Natural killer cell treated with Interleukin-12 subunit alpha and Interleukin-12 subunit beta and Interleukin-15 and Interleukin-18, amount 100 ng/mL, for 72 hours (primary cell): ENCODE measurements around the gene OPRL1. TPM values are rescaled to one million over a fixed set of nuclear protein-coding genes. Genes with fewer than 3 reads are reported as not detected.
A peak's percentile ranks its signal among the peaks of the same experiment; 100 is the strongest.
"Not testable (repeated sequence)": the region's sequence is repeated elsewhere in the genome, so short reads cannot be mapped to it uniquely, and the experiment has no call there.

Source experiments
- ATAC-seq, 2 donors: fragments of 150-1000 bp; cut with Tn5 transposase in 1 of 2; sonication (Bioruptor Pico), chemical (Tn5 transposase) in 1 of 2; 2 replicates each; pipeline ENCODE4 v1.10.0; 2021
- DNase-seq: peaks from one replicate; pipeline ENCODE4 v3.0.0; 2022; ENCODE audit warnings: low spot score
- H3K27ac Mint-ChIP-seq, 2 donors: 1 replicate in 1 of 2; 2 replicates in 1 of 2; pipeline ENCODE4 v1.8.0; 2022; ENCODE audit warnings: mixed read lengths in 2 of 2, mild to moderate bottlenecking in 1 of 2, moderate library complexity in 1 of 2
- H3K27me3 Mint-ChIP-seq, 2 donors: 1 replicate in 1 of 2; 2 replicates in 1 of 2; pipeline ENCODE4 v1.8.0; 2022; ENCODE audit warnings: mixed read lengths in 2 of 2
- H3K36me3 Mint-ChIP-seq: one replicate; pipeline ENCODE4 v1.8.0; 2022; ENCODE audit warnings: mixed read lengths
- H3K4me1 Mint-ChIP-seq, 2 donors: 1 replicate in 1 of 2; 2 replicates in 1 of 2; pipeline ENCODE4 v1.8.0; 2022; ENCODE audit warnings: low read depth in 2 of 2, mixed read lengths in 2 of 2, mild to moderate bottlenecking in 1 of 2
- H3K4me3 Mint-ChIP-seq: one replicate; pipeline ENCODE4 v1.8.0; 2022; ENCODE audit warnings: mixed read lengths
- H3K9me3 Mint-ChIP-seq: 2 replicates; pipeline ENCODE4 v1.8.0; 2022; ENCODE audit warnings: mixed read lengths
- total RNA-seq, 2 donors: library from RNA; stranded (reverse); gene quantifications; one replicate each; pipeline ENCODE4 v1.2.3, GENCODE V29; 2022

The OPRL1 gene
- total RNA-seq, 2 donors from 2014 or later = 0.12 to 0.20 TPM

DNA sequence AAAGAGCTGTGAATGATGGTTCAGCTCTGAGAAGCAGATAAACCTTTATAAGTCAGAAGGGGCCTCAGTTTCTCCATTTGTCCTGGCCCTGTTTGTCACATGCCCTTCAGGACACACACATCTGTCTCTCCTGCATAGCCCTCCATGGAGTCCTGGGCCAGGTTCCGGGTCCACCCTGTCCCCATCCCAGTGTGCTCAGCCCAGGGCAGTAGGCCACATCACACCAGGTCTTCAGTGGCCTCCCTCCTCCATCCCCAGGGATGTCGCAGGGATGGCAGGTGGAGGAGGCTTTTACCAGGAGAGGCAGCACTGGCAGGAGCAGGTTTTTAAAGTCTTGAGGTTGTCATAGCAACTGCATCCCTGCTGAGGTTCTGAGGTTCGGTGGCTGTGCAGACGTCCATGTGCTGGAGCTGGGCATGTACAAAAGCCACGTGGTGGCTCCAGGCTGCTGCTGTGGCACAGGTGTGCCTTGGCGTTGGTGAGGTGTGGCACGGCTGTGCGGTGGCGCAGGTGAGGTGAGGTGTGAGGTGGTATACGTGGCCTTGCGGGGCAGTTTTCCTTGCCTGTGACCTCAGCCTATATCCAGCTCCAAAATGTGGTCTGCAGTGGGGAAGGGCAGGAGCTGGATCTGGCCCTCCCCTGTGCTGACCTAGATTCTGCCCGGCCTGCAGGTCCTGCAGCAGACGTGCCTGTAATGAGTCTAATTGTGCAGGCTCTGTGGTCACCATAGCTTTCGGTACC is 35.5 kb downstream of the OPRL1 start:
- Mint-ChIP-seq H3K9me3 (no peaks in the 10 kb centered on the region), H3K36me3 (no peaks in the 10 kb centered on the region), H3K27me3 (no peaks in the 10 kb centered on the region), H3K4me1 (peaks cover 4 to 5% of the 10 kb centered on the region in 2 donors), H3K4me3 (no peak overlapping the region), H3K27ac (no peak overlapping the region)
- DNase-seq (peak; percentile 42), ATAC-seq (no peak)

DNA sequence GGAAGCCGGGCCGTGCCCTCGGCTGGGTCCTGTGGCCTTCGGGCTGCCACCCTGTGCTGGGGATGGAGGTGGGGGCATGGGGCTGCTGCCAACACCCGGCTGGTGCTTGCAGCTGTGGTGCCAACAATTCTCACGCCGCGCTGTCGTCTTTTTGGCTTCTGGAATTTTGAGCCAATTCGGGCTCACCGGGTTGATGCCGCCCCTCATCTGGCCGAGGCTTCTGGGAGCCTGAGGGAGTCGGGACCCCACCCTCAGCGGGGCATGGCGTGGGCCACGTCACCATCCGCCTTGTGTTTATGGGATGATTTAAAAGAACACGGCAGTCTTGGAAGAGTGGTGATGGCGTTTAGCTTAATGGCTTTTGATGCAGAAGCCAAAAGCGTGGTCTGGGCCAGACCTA is 36.1 kb downstream of the OPRL1 start:
- DNase-seq (no peak), ATAC-seq (no peak)
- H3K9me3 Mint-ChIP-seq = no peaks in the 10 kb centered on the region
- H3K27me3 Mint-ChIP-seq = no peaks in the 10 kb centered on the region
- H3K4me3 Mint-ChIP-seq = no peak overlapping the region
- no peaks in the 10 kb centered on the region for H3K36me3 Mint-ChIP-seq
- H3K27ac Mint-ChIP-seq = no peak overlapping the region
- H3K4me1 Mint-ChIP-seq = peaks cover 4 to 7% of the 10 kb centered on the region in 2 donors

DNA sequence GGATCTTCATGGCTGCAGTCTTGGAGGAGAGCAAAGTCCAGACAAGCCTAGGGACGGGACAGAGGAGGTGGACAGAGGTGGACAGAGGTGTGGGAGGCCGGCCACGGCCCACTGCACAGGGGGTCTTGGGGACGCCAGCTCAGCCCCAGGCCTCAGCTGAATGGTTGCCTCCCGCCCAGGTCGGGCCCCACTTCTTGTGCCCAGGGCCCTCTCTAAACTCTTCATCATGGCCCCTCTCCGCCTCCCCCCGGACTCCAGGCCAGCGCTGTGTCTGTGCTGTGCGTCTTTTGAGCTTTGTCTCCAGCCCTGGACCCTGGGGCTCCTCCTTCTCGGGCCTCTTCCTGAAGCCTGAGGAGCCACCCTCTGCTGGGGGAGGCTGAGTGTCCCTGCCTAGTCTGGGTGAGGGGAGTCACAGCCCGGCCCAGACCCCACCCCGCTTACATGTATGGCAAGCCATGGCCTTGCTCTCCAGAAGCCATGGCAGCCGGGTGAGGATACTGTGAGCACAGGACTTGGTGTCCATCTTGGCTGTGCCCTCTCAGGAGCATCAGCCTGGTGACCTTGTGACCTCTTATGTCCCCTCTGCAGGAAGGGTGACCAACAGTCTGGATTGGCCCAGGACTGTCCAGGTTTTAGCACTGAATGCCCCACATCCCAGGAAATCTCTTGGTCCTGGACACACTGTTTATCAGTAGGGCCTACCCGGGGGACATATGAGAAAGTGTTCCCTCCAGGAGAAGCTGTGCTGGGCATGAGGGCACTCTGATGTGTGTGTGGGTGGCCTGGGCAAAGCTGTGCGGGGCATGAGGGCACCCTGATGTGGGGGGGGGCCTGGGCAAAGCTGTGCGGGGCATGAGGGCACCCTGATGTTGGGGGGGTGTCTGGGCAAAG is 36.9 kb downstream of the OPRL1 start:
- H3K27ac Mint-ChIP-seq = no peak overlapping the region
- no peaks in the 10 kb centered on the region for H3K9me3 Mint-ChIP-seq
- H3K27me3 Mint-ChIP-seq = peaks cover 0 to 4% of the 10 kb centered on the region in 2 donors
- peaks cover 4 to 7% of the 10 kb centered on the region in 2 donors for H3K4me1 Mint-ChIP-seq
- H3K4me3 Mint-ChIP-seq = no peak overlapping the region
- H3K36me3 Mint-ChIP-seq = no peaks in the 10 kb centered on the region
- ATAC-seq = no peak
- DNase-seq = peak; percentile 55

DNA sequence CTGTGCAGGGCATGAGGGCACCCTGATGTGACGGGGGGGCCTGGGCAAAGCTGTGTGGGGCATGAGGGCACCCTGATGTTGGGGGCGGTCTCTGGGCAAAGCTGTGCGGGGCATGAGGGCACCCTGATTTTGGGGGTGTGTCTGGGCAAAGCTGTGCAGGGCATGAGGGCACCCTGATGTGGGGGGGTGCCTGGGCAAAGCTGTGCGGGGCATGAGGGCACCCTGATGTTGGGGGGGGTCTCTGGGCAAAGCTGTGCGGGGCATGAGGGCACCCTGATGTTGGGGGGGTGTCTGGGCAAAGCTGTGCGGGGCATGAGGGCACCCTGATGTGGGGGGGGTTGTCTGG is 37.5 kb downstream of the OPRL1 start:
- not testable (repeated sequence) for H3K9me3 Mint-ChIP-seq, H3K36me3 Mint-ChIP-seq, H3K27me3 Mint-ChIP-seq, H3K4me1 Mint-ChIP-seq, ATAC-seq, H3K27ac Mint-ChIP-seq, H3K4me3 Mint-ChIP-seq
- peak; percentile 20 for DNase-seq

DNA sequence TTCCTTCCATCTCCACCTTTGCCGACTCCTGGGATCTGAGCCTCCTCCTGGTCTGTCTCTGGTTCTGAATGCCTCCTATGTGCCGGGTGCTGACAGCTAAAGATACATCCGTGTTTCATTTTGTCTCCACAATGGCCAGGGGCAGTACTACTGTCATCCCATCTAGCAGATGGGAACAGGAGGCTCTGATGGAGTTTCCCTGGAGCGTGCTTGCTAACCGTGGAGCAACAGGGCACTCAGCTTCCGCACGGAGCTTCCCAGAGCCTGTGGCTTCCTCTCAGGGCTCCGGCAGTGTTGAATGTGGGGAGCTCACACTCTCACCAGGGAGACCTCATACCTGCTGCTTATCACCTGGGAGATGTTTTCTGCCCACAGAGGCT is 39.4 kb downstream of the OPRL1 start:
- Mint-ChIP-seq H3K27ac (no peak overlapping the region), H3K4me1 (peaks cover 4 to 7% of the 10 kb centered on the region in 2 donors), H3K27me3 (peaks cover 0 to 7% of the 10 kb centered on the region in 2 donors), H3K4me3 (no peak overlapping the region), H3K9me3 (no peaks in the 10 kb centered on the region), H3K36me3 (no peaks in the 10 kb centered on the region)
- ATAC-seq (no peak), DNase-seq (peak; percentile 25)

DNA sequence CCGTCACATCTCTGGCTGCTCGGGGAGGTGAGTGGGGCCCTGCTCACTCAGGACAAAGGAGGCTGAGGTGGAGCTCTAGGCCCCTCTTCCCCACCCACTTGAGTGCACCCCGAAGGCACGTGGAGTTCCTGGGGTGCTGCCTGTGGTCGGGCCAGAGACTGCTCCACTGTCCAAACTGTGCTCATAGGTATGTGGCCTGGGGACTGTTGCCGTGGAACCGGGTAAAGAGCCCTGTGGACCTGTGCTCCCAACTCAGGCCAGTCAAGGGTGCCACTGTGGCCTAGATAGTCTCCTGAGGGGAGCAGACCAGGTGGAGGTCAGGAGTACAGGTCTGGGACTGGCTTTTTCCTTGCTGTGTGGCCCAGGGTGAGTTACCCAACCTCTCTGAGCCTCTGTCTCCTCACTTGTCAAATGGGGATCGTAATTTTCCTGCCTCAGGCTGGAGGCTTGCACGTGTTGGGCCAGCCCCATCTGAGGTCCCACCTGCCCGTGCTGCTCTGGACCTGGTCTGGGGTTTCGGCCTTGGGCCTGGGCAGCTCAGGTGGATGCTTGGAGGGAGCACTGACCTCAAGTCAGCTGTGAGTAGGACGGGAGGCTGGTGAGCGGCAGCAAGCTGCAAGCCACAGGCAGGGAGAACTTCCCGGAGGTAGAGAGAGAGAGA is 39.9 kb downstream of the OPRL1 start:
- peak overlapping the region; percentile 42 for H3K4me3 Mint-ChIP-seq
- peaks cover 0 to 7% of the 10 kb centered on the region in 2 donors for H3K27me3 Mint-ChIP-seq
- ATAC-seq = peak in 1 of 2 donors; percentile 22
- H3K9me3 Mint-ChIP-seq = no peaks in the 10 kb centered on the region
- peak overlapping the region in 1 of 2 donors; percentile 59 for H3K27ac Mint-ChIP-seq
- peaks cover 4 to 7% of the 10 kb centered on the region in 2 donors for H3K4me1 Mint-ChIP-seq
- no peaks in the 10 kb centered on the region for H3K36me3 Mint-ChIP-seq
- peak; percentile 44 for DNase-seq

DNA sequence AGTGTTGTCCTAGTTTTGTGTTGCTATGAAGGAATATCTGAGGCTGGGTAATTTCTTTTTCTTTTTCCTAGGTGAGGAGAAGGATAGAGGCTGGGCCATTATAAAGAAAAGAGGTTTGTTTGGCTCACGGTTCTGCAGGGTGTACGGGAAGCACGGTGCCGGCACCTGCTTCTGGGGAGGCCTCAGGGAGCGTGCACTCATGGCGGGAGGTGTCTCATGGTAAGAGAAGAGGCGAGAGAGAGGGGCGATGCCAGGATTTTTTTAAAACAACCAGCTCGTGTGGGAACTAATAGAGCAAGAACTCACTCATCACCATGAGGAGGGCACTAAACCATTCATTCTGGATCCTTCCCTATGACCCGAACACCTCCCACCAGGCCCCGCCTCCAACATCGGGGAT is 41.7 kb downstream of the OPRL1 start:
- DNase-seq = peak; percentile 10
- no peaks in the 10 kb centered on the region for H3K36me3 Mint-ChIP-seq
- H3K9me3 Mint-ChIP-seq = no peaks in the 10 kb centered on the region
- no peak overlapping the region for H3K27ac Mint-ChIP-seq
- H3K4me3 Mint-ChIP-seq = no peak overlapping the region
- peaks cover 0 to 9% of the 10 kb centered on the region in 2 donors for H3K27me3 Mint-ChIP-seq
- peaks cover 4 to 7% of the 10 kb centered on the region in 2 donors for H3K4me1 Mint-ChIP-seq
- no peak for ATAC-seq

DNA sequence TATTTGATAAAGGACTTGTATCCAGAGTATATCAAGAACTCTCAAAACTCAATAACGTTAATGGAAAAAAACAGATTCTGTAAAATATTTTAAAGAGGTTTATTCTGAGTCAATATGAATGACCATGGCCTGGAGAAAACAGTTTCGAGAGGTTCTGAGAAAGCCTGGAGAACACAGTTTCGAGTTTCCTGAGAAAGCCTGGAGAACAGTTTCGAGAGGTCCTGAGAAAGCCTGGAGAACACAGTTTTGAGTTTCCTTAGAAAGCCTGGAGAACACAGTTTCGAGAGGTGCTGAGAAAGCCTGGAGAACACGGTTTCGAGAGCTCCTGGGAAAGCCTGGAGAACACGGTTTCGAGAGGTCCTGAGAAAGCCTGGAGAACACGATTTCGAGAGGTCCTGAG is 43.0 kb downstream of the OPRL1 start:
- not testable (repeated sequence) for H3K27ac Mint-ChIP-seq, ATAC-seq, H3K9me3 Mint-ChIP-seq, H3K27me3 Mint-ChIP-seq, H3K4me1 Mint-ChIP-seq, H3K36me3 Mint-ChIP-seq, DNase-seq, H3K4me3 Mint-ChIP-seq

DNA sequence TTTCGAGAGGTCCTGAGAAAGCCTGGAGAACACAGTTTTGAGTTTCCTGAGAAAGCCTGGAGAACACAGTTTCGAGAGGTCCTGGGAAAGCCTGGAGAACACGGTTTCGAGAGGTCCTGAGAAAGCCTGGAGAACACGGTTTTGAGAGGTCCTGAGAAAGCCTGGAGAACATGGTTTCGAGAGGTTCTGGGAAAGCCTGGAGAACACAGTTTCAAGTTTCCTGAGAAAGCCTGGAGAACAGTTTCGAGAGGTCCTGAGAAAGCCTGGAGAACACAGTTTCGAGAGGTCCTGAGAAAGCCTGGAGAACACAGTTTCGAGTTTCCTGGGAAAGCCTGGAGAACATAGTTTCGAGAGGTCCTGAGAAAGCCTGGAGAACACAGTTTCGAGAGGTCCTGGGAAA is 43.6 kb downstream of the OPRL1 start:
- H3K4me3 Mint-ChIP-seq, H3K27ac Mint-ChIP-seq, H3K4me1 Mint-ChIP-seq, DNase-seq, H3K9me3 Mint-ChIP-seq, ATAC-seq, H3K36me3 Mint-ChIP-seq: not testable (repeated sequence)
- H3K27me3 Mint-ChIP-seq = peaks cover 5 to 12% of the 10 kb centered on the region in 2 donors

DNA sequence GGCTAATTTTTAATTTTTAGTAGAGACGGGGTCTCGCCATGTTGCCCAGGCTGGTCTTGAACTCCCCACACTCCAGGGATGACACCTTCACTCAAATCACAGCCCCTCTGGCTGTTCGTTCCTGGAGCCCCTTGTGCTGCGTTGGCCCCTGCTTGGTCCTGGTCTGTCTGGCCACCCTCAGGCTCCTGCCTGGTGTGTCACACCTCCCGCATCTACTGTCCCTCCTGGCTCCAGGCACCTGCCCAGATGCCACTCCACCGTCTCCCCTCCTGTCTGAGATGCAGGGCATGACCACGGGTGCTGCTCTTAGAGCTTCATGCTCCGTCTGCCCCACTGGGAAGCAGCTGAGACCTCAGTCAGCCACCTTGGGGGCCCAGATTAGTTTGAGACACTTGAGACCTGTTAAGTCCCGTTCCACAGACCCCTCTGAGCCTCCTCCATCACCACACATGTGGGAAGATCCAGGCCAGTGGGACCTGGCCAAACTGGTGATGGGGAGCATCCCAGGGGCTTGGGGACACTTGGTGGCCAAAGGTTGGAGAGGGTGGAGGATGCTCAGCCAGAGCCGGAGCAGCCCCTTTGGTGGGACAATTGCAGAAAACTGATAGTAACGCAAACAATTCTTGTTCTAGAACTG is 49.4 kb downstream of the OPRL1 start:
- no peaks in the 10 kb centered on the region for H3K36me3 Mint-ChIP-seq
- H3K9me3 Mint-ChIP-seq = no peaks in the 10 kb centered on the region
- peak in 1 of 2 donors; percentile 38 for ATAC-seq
- H3K27ac Mint-ChIP-seq = no peak overlapping the region
- peaks cover 14 to 18% of the 10 kb centered on the region in 2 donors for H3K27me3 Mint-ChIP-seq
- no peaks in the 10 kb centered on the region for H3K4me1 Mint-ChIP-seq
- no peak overlapping the region for H3K4me3 Mint-ChIP-seq
- peak; percentile 49 for DNase-seq

DNA sequence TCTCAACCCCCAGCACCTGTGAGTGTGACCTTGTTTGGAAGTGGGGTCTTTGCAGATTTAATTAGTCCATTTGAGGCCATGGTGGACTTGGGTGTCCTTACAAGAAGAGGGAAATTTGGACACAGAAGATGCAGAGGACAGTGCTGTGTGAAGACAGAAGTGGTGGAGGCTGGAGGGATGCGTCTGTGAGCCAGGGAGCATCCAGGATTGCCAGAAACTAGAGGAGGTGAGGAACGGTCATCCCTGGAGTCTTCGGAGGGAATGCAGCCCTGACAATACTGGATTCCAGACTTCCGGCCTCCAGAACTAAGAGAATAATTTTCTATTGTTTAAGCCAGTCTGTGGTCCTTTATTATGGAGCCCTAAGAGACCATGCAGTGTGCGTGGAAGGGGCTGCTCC is 50.4 kb downstream of the OPRL1 start:
- Mint-ChIP-seq H3K4me1 (no peaks in the 10 kb centered on the region), H3K36me3 (no peaks in the 10 kb centered on the region), H3K9me3 (no peaks in the 10 kb centered on the region), H3K27me3 (peaks cover 14 to 18% of the 10 kb centered on the region in 2 donors), H3K27ac (no peak overlapping the region), H3K4me3 (no peak overlapping the region)
- ATAC-seq (no peak), DNase-seq (peak; percentile 38)

DNA sequence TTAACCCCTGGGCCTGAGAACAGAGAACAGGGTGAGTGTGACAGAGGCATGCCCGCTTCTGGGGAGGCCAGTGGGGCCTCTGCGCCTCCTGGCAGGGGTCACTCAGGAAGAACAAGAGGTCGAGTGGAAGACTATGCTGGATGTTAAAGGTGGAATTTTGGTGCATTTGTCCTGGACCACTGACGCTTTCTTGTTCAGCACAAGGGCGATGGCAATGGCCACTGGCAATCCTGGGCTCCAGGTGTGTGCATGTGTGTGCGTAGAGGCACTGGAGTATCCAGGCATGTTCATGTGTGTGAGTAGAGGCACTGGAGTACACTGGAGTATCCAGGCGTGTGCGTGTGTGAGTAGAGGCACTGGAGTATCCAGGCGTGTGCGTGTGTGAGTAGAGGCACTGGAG is 51.0 kb downstream of the OPRL1 start:
- H3K9me3 Mint-ChIP-seq = no peaks in the 10 kb centered on the region
- peaks cover 14 to 21% of the 10 kb centered on the region in 2 donors for H3K27me3 Mint-ChIP-seq
- no peak for DNase-seq
- ATAC-seq = no peak
- no peak overlapping the region for H3K27ac Mint-ChIP-seq
- no peaks in the 10 kb centered on the region for H3K36me3 Mint-ChIP-seq
- no peaks in the 10 kb centered on the region for H3K4me1 Mint-ChIP-seq
- H3K4me3 Mint-ChIP-seq = no peak overlapping the region

DNA sequence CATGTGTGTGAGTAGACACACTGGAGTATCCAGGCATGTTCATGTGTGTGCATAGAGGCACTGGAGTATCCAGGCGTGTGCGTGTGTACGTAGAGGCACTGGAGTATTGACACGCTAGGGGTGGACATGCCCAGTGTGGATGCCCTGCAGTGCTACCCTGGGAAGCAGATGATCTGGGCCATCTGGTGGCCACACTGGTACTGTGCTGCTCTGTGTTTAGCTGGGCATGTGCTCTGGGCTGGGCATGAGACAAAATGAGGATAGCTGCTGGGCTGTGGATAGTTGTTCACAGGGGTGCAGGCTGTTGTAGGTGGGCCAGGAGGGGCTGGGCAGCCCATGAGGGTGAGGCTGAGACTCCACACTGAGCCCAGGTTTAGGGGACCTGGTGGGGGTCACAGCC is 51.5 kb downstream of the OPRL1 start:
- Mint-ChIP-seq H3K4me1 (no peaks in the 10 kb centered on the region), H3K9me3 (no peaks in the 10 kb centered on the region), H3K27ac (no peak overlapping the region), H3K4me3 (no peak overlapping the region), H3K36me3 (no peaks in the 10 kb centered on the region), H3K27me3 (peaks cover 14 to 19% of the 10 kb centered on the region in 2 donors)
- DNase-seq (peak; percentile 48), ATAC-seq (peak; percentile 40 to 57)
